HG03460 (cell line): Measurements from ENCODE around the gene MPV17L2.
"Not testable (repeated sequence)": the region's sequence is repeated elsewhere in the genome, so short reads cannot be mapped to it uniquely, and the experiment has no call there.

Experiments used
- ATAC-seq: cut with Tn5 transposase; IDR thresholded peaks from one replicate; pipeline ENCODE4 v1.9.1; 2021; ENCODE audit not compliant: unreplicated experiment

Gene MPV17L2

GRCh38 chr19:18190278-18190677, 2.7 kb upstream of the MPV17L2 start:
- ATAC-seq = no peak

GRCh38 chr19:18191640-18192062, 1.4 kb upstream of the MPV17L2 start:
- ATAC-seq = no peak

GRCh38 chr19:18193388-18194180, 566 bp downstream of the MPV17L2 start:
- peak; percentile 1 for ATAC-seq

- no peak for ATAC-seq
These were observed 1.1 kb downstream of the MPV17L2 start for GRCh38 chr19:18194181-18194530.

- ATAC-seq = no peak
These were observed 1.7 kb downstream of the MPV17L2 start for GRCh38 chr19:18194554-18195238.

- no peak for ATAC-seq
These were observed 3.5 kb downstream of the MPV17L2 start for GRCh38 chr19:18196511-18196845.

DNA sequence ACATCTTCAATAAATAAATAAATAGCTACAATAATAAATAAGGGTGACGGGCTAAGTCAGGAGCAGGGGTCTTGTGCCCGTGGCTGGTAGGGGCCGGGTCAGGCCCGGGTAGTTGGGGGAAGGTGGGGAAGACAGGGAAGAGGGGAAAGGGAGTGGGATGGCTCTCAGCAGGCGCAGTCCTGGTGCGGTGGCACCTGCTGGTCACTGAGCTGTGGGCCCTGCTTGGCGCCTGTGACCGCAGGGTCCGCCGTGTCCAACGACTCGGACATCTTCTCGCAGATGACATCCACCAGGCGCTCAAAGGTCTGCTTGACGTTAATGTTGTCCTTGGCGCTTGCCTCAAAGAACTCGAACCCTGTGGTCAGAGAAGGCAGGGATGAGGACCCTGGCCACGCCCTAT, 4.3 kb downstream of the MPV17L2 start:
- no peak for ATAC-seq

DNA sequence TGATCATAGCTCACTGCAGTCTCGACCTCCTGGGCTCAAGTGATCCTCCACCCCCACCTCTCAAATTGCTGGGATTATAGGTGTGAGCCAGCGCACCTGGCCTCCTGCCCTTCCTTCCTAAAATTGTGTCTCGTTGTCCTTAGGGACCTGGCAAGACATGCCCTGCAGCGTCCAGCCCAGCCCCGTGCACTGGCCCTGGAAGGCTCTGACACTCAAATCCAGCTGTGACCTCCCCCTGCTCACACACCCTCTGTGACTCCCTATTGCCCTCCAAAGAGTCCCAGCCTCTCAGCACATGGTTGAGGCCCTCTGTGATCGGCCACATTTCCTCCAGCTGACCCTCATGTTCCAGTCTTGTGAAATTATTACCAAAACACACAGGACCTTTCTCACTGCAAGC, 4.9 kb downstream of the MPV17L2 start:
- no peak for ATAC-seq

DNA sequence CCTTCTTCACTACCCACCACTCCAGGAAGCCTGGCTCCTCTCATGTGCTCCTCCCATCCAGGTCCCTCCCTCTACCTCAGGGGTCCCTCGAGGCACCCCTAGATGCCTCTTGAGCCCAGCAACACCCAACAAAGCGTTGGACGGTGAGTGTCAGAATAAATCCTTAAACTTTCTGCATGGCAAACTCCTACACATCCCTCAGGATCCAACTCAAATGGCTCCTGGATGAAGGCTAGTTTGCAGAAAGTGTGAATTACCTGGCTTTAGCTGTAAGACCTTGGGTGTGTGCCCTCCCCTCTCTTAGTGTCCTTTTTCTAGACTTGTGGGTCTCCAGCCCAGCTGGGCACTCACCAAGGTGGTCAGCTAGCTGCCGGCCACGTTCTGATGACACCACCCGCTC, 5.4 kb downstream of the MPV17L2 start:
- ATAC-seq = no peak

GRCh38 chr19:18202397-18202777, 9.4 kb downstream of the MPV17L2 start:
- no peak for ATAC-seq

GRCh38 chr19:18202778-18203407, 9.9 kb downstream of the MPV17L2 start:
- ATAC-seq = no peak

DNA sequence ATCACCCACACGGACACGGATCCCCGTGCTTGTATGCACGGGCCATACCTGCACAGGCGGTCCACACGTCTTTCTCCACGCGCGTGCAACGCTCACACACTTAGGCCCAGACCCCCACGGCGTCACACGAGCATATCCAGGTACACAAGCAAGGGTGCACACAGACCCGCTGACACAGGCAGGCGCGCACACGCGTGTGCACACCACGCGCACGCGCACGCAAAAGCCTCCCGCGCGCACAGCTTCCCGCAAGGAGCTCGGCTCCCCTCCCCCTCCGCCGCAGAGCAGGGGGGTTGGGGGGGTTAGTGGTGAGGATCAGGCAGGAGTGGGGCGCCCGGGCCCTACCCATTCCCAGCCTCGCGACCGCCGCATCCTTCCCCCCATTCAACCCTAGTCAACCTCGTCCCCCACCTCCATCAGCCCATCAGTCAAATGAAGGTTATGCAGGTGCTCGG, 10.4 kb downstream of the MPV17L2 start:
- ATAC-seq = no peak

DNA sequence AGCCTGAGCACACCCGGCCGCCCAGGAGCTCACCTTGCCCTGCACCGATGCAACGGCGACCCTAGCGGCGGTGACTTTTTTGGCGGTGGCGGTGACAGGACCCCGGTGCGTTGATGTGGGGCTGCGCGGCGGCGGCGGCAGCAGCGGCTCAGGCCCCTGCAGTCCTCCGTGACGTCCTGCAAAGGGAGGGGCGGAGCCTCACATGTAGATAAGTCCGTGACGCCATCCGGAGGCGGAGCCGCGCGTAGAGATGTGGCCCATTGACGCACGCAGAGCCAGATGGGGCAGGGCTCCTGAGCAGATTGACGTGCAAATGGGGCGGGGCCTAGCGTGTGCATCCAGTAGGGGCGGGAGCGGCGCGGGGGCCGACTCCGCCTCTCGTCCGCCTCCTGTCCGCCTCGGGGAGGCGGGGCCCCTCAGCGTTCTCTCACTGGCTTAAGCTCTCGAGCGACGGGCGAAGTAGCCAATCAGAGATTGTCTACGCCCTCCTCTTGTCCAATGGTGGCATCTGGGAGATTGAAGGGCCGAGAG, 10.9 kb downstream of the MPV17L2 start, which contains the start of gene RAB3A:
RAB3A (minus strand) TSS at position 180 of the 531 bp plus-strand sequence. CDS start 1,302 bp downstream, outside the sequence.
- peak; percentile 89 for ATAC-seq

DNA sequence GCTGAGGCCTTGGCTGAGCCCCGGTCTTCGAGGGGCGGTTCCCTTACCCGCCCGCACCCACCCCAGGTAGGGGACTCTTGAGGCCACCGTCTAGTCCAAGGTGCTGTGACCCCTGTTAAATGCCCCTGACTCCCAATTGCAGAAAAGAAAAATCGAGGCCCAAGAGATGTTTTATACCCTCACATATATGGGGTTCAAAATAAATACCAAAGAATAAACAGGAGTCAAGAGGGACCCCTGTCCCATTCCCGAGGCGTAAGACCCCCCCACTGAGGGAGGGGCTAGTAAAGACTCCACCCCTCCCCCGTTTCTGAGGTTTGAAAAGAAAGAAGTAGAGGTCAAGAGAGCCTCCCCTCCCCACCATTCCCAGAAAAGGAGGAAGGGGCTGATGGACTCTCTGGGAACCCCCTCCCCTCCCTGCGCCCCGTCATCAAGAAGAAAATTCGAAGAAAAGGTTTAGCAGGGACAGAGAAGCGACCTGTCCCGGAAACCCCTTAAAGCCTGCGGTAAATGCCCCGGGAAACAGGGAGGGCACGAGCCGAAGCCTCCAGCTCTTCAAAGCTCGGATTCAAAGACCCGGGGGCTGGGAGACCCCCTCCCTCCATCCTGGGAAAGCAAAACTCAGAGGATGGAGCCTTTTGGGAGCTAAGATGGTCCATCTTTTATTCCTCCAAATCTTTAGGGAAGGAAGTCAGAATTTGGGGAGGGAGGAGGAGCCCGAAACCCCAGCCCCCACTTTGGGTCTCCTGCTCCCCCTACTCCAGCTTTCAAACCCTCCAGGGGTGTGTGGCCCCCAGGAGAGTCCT, 11.6 kb downstream of the MPV17L2 start:
- no peak for ATAC-seq

GRCh38 chr19:18205200-18205892, 12.3 kb downstream of the MPV17L2 start:
- no peak for ATAC-seq

GRCh38 chr19:18206018-18206417, 13.0 kb downstream of the MPV17L2 start:
- ATAC-seq = no peak

DNA sequence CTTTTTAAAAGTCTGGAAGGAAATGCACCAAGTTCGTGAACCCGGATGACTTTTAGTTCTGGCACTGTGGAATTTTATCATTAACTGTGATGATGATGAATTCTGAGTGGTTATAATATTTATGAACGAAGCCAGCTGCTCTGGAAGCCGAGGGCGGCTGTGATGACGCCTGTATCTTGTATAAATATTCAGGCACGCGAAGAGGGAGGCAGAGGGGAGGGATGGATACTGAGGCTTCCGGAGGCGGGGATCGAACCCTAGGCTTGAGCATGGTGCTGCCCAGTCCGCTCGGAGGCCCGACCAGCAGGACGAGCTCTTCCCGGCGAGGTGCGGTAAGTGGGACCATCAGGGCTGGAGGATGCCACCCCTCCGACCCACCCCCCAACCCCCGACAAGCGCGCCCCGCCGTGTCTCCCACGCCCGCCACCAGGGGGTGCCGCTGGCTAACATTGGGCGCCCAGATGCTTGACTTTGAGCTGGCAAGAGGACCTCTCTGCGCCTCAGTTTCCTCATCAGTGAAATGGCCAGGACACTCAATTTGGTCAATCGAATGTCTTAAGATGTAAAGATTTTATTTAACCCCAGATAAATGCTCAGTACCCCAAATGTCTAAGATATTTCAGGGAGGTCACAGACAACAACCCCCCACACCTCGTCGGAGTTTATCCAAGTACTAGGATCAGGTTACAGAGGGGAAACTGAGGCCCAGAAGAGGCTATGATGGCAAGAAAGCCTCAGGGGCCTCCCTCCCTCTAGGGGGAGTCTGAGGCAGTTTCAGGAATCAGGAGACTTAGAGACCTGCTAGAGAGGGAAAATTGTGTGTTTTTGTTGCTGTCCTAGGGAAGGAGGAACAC, 15.3 kb downstream of the MPV17L2 start:
- ATAC-seq = no peak

GRCh38 chr19:18209912-18210311, 16.9 kb downstream of the MPV17L2 start:
- ATAC-seq = not testable (repeated sequence)

GRCh38 chr19:18211683-18212082, 18.7 kb downstream of the MPV17L2 start:
- no peak for ATAC-seq
